Fibroblast of lung (primary cell): Measurements from ENCODE around the gene PPP1R15B. TPM values are rescaled to one million over a fixed set of nuclear protein-coding genes. Genes with fewer than 3 reads are reported as not detected.

Experiments used
- DNase-seq, 2 donors: peaks; one replicate each; pipeline versions ENCODE4 v3.0.0 to v3.0.0-alpha.2; 2010; ENCODE audit warnings: low read depth in 2 of 2
- H2AFZ ChIP-seq: 2 replicates; pipeline ENCODE4 v1.5.1; 2012; ENCODE audit warnings: low read length, control low read depth, inconsistent platforms
- H3K27ac ChIP-seq: 2 replicates; pipeline ENCODE4 v1.5.1; 2011; ENCODE audit warnings: low read length, control low read depth; ENCODE audit not compliant: insufficient read depth
- H3K27me3 ChIP-seq: 2 replicates; pipeline ENCODE4 v1.5.1; 2011; ENCODE audit warnings: mild to moderate bottlenecking, low read length; ENCODE audit not compliant: control insufficient read depth, insufficient read depth
- H3K36me3 ChIP-seq: 2 replicates; pipeline ENCODE4 v1.5.1; 2011; ENCODE audit warnings: low read length; ENCODE audit not compliant: control insufficient read depth, insufficient read depth
- H3K4me1 ChIP-seq: 2 replicates; pipeline ENCODE4 v1.5.1; 2011; ENCODE audit warnings: low read length; ENCODE audit not compliant: control insufficient read depth, insufficient read depth; ENCODE audit errors: extremely low read depth
- H3K4me2 ChIP-seq: 2 replicates; pipeline ENCODE4 v1.5.1; 2011; ENCODE audit warnings: low read length, control low read depth; ENCODE audit not compliant: insufficient read depth; ENCODE audit errors: extremely low read depth
- H3K4me3 ChIP-seq, 4 experiments: fragments of 200-600 bp in 1 of 4; sonication (generic) in 1 of 4; replicated peaks in 1 of 4; 2 replicates each; pipeline ENCODE4 v1.5.1; 2011 to 2016; ENCODE audit warnings: low read length in 4 of 4, low read depth in 3 of 4, mild to moderate bottlenecking in 3 of 4, control low read depth in 2 of 4, inconsistent platforms in 1 of 4, mixed read lengths in 1 of 4; ENCODE audit not compliant: insufficient read depth in 1 of 4; ENCODE audit errors: control extremely low read depth in 1 of 4
- H3K79me2 ChIP-seq: 2 replicates; pipeline ENCODE4 v1.5.1; 2012; ENCODE audit warnings: mild to moderate bottlenecking, low read length, inconsistent platforms; ENCODE audit not compliant: control insufficient read depth, insufficient read depth
- H3K9ac ChIP-seq: 2 replicates; pipeline ENCODE4 v1.5.1; 2011; ENCODE audit warnings: mild to moderate bottlenecking, low read length, control low read depth; ENCODE audit not compliant: insufficient read depth
- H3K9me3 ChIP-seq: 2 replicates; pipeline ENCODE4 v1.5.1; 2012; ENCODE audit warnings: low read depth, low read length; ENCODE audit not compliant: control insufficient read depth, insufficient read depth
- H4K20me1 ChIP-seq: 2 replicates; pipeline ENCODE4 v1.5.1; 2011; ENCODE audit warnings: low read length; ENCODE audit not compliant: control insufficient read depth, insufficient read depth; ENCODE audit errors: extremely low read depth
- EZH2 ChIP-seq: IDR thresholded peaks from 2 replicates; pipeline ENCODE4 v1.5.1; 2012; ENCODE audit warnings: low read length, control low read depth, mild to moderate bottlenecking; ENCODE audit errors: missing control alignments
- polyA plus RNA-seq, 2 donors: library from polyadenylated mRNA; depleted of rRNA in 1 of 2; stranded (reverse) in 1 of 2; unstranded in 1 of 2; fragments of >200 nt; gene quantifications; 2 replicates each; pipeline ENCODE4 v1.2.1, GENCODE V29; 2011 to 2012; ENCODE audit warnings: missing spikeins in 1 of 2
- total RNA-seq: library from RNA; depleted of rRNA; stranded (reverse); fragments of >200 nt; gene quantifications from 2 replicates; pipeline ENCODE4 v1.2.1, GENCODE V29; 2014
- TF ChIP-seq, protein P1 (sequence below), 2 donors: IDR thresholded peaks in 1 of 2; conservative IDR thresholded peaks in 1 of 2; 1 replicate in 1 of 2; 2 replicates in 1 of 2; pipeline ENCODE4 v1.5.1; 2011 to 2012; ENCODE audit warnings: low read length in 2 of 2, control low read depth in 1 of 2, inconsistent platforms in 1 of 2, low read depth in 1 of 2, mild to moderate bottlenecking in 1 of 2

The PPP1R15B gene
- total and polyA plus RNA-seq, 2 donors (not counting 1 experiment from before 2014, with no cell fraction given) = 22.4 to 27.7 TPM

DNA sequence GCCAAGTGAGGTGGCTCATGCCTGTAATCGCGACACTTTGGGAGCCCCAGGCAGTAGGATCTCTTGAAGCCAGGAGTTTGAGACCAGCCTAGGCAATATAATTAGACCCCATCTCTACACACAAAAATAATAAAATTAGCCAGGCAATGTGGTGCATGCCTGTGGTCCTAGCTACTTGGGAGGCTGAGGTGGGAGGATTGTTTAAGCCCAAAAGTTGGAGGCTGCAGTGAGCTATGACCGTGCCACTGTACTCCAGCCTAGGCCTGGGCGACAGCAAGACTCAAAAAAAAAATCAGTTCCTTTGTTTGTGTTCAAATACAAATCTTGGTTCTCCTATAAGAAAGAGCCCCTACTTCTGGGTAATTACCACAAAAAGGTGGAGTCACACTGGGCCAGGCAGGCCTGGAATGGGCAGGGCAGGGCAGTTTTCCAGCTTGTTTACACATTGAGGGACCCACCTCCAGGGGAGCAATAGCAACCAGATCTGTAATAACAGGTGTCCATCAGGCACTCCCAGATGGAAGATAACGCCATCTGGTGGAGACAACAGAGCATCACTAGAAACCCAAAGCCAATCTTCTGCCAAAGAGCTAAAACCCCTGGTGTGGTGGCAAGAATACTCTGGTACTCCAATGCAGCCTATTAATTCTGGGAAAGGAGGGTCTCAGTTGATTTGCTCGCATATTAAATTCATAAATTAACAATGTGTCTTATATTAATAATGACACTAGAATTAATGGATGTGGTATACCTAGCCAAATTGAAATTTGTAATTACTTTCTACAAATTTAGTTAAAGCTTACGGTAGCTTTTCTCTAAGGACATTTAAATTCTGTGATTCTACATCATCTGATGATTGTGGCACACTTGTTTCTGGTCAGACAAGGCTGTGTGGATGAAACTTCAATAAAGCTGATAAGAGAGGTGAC, 13.2 kb downstream of the PPP1R15B start:
- no peak overlapping the region for H3K4me2 ChIP-seq
- H3K27ac ChIP-seq = no peak overlapping the region
- H4K20me1 ChIP-seq = no peaks in the 10 kb centered on the region
- H3K79me2 ChIP-seq = peaks cover 3% of the 10 kb centered on the region
- H3K4me1 ChIP-seq = no peaks in the 10 kb centered on the region
- peak; percentile 57 to 83 for DNase-seq
- TF ChIP-seq, protein P1, sequence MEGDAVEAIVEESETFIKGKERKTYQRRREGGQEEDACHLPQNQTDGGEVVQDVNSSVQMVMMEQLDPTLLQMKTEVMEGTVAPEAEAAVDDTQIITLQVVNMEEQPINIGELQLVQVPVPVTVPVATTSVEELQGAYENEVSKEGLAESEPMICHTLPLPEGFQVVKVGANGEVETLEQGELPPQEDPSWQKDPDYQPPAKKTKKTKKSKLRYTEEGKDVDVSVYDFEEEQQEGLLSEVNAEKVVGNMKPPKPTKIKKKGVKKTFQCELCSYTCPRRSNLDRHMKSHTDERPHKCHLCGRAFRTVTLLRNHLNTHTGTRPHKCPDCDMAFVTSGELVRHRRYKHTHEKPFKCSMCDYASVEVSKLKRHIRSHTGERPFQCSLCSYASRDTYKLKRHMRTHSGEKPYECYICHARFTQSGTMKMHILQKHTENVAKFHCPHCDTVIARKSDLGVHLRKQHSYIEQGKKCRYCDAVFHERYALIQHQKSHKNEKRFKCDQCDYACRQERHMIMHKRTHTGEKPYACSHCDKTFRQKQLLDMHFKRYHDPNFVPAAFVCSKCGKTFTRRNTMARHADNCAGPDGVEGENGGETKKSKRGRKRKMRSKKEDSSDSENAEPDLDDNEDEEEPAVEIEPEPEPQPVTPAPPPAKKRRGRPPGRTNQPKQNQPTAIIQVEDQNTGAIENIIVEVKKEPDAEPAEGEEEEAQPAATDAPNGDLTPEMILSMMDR (conservative IDR thresholded peaks at IDR 0.05 in 1 of 2, IDR thresholded peaks at IDR 0.05 in 1 of 2; ENCODE audit: low read depth in 1 of 2, low read length in 2 of 2) = peak; percentile 76 to 82
- no peak for TF ChIP-seq EZH2
- H3K9me3 ChIP-seq = no peaks in the 10 kb centered on the region
- H3K4me3 ChIP-seq = no peak overlapping the region
- no peaks in the 10 kb centered on the region for H3K36me3 ChIP-seq
- H3K27me3 ChIP-seq = no peaks in the 10 kb centered on the region
- H3K9ac ChIP-seq = no peak overlapping the region
- no peak overlapping the region for H2AFZ ChIP-seq

DNA sequence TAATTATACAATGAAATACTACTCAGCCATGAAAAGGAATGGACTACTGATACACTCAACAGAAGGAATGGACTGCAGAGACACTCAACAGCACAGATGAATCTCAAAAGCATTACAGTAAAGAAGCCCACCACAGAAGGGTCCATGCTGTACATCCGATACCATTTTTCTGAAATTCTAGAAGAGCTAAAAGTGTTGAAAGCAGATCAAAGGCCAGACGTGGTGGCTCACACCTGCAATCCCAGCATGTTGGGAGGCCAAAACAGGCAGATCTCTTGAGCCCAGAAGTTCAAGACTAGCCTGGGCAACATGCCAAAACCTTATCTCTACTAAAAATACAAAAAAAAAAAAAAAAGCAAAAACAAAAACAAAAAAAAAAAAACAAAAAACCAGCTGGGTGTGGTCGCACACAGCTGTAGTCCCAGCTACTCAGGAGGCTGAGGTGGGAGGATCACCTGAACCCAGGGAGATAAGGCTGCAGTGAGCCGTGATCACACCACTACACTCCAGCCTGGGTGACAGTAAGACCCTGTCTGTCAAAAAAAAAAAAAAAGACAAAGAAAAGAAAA, 15.5 kb downstream of the PPP1R15B start:
- H3K4me3 ChIP-seq = no peak overlapping the region
- no peak overlapping the region for H2AFZ ChIP-seq
- H4K20me1 ChIP-seq = no peaks in the 10 kb centered on the region
- no peaks in the 10 kb centered on the region for H3K4me1 ChIP-seq
- no peak for DNase-seq
- H3K36me3 ChIP-seq = no peaks in the 10 kb centered on the region
- H3K9me3 ChIP-seq = no peaks in the 10 kb centered on the region
- no peak overlapping the region for H3K27ac ChIP-seq
- H3K27me3 ChIP-seq = no peaks in the 10 kb centered on the region
- H3K4me2 ChIP-seq = no peak overlapping the region
- no peak for TF ChIP-seq EZH2
- TF ChIP-seq, protein P1 (conservative IDR thresholded peaks at IDR 0.05 in 1 of 2, IDR thresholded peaks at IDR 0.05 in 1 of 2; ENCODE audit: low read depth in 1 of 2, low read length in 2 of 2) = no peak
- no peaks in the 10 kb centered on the region for H3K79me2 ChIP-seq
- H3K9ac ChIP-seq = no peak overlapping the region

DNA sequence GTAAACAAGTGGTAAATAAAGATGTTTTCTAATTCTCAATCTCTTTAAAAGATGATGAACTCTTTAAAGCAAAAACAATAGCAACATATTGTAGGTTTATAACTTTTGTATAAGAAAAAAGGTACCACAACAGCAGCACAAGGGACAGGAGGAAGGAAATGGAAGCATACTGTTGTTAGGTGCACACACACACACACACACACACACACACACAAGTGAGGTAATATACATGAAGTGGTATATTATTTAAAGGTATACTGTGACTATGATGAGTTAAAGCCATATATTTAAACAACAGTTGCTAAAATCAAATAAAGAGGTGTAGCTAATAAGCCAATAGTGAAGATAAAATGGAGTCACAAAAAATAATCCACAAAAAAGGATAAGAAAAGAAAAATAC, 20.0 kb downstream of the PPP1R15B start:
- Histone ChIP-seq H3K27ac (no peak overlapping the region), H4K20me1 (no peaks in the 10 kb centered on the region), H3K79me2 (no peaks in the 10 kb centered on the region), H2AFZ (no peak overlapping the region), H3K9me3 (no peaks in the 10 kb centered on the region), H3K36me3 (no peaks in the 10 kb centered on the region), H3K9ac (no peak overlapping the region), H3K4me2 (no peak overlapping the region), H3K4me1 (no peaks in the 10 kb centered on the region), H3K27me3 (peaks cover under 1% of the 10 kb centered on the region), H3K4me3 (no peak overlapping the region)
- DNase-seq = no peak
- no peak for TF ChIP-seq EZH2
- TF ChIP-seq, protein P1 (conservative IDR thresholded peaks at IDR 0.05 in 1 of 2, IDR thresholded peaks at IDR 0.05 in 1 of 2; ENCODE audit: low read depth in 1 of 2, low read length in 2 of 2) = no peak
